GM19455 (cell line): Measurements from ENCODE around the gene CRYBG3.
"Not testable (repeated sequence)": the region's sequence is repeated elsewhere in the genome, so short reads cannot be mapped to it uniquely, and the experiment has no call there.

Experiments used
- ATAC-seq: cut with Tn5 transposase; IDR thresholded peaks from one replicate; pipeline ENCODE4 v1.9.1; 2021; ENCODE audit not compliant: unreplicated experiment

The CRYBG3 gene

GRCh38 chr3:97895216-97895615, 73.4 kb downstream of the CRYBG3 start:
- ATAC-seq: no peak

GRCh38 chr3:97896129-97896528, 74.3 kb downstream of the CRYBG3 start:
- ATAC-seq: no peak

- ATAC-seq: no peak
These were observed 74.7 kb downstream of the CRYBG3 start for GRCh38 chr3:97896547-97896946.

GRCh38 chr3:97899331-97899730, 77.5 kb downstream of the CRYBG3 start:
- ATAC-seq: no peak

GRCh38 chr3:97901313-97902248, 79.8 kb downstream of the CRYBG3 start:
- no peak for ATAC-seq

GRCh38 chr3:97909830-97910229, 88.0 kb downstream of the CRYBG3 start:
- not testable (repeated sequence) for ATAC-seq

GRCh38 chr3:97910236-97910831, 88.5 kb downstream of the CRYBG3 start:
- ATAC-seq: not testable (repeated sequence)

GRCh38 chr3:97910931-97911351, 89.1 kb downstream of the CRYBG3 start:
- ATAC-seq: no peak

- ATAC-seq: no peak
These were observed 89.6 kb downstream of the CRYBG3 start for GRCh38 chr3:97911459-97911858.

- no peak for ATAC-seq
These were observed 92.6 kb downstream of the CRYBG3 start for GRCh38 chr3:97914388-97914787.

- no peak for ATAC-seq
These were observed 94.8 kb downstream of the CRYBG3 start for GRCh38 chr3:97916576-97916975.

- ATAC-seq: no peak
These were observed 96.2 kb downstream of the CRYBG3 start for GRCh38 chr3:97917813-97918536.

- no peak for ATAC-seq
These were observed 105.9 kb downstream of the CRYBG3 start for GRCh38 chr3:97927704-97928103.

- ATAC-seq: no peak
These were observed 107.2 kb downstream of the CRYBG3 start for GRCh38 chr3:97928986-97929385.

GRCh38 chr3:97930018-97930417, 108.2 kb downstream of the CRYBG3 start:
- ATAC-seq: no peak

- ATAC-seq: no peak
These were observed 109.4 kb downstream of the CRYBG3 start for GRCh38 chr3:97931218-97931617.

- no peak for ATAC-seq
These were observed 110.6 kb downstream of the CRYBG3 start for GRCh38 chr3:97932387-97932801.

GRCh38 chr3:97934980-97935695, 113.3 kb downstream of the CRYBG3 start:
- ATAC-seq: no peak

GRCh38 chr3:97935842-97936241, 114.0 kb downstream of the CRYBG3 start:
- ATAC-seq: no peak

- no peak for ATAC-seq
These were observed 115.4 kb downstream of the CRYBG3 start for GRCh38 chr3:97937205-97937604.

GRCh38 chr3:97938444-97938843, 116.6 kb downstream of the CRYBG3 start:
- no peak for ATAC-seq
